ENCODE measurements around the gene TBL1X.

TBL1X gene

GRCh38 chrX:9609499-9609898 is 144.6 kb downstream of the TBL1X start:
- Histone ChIP-seq H3K36me3 (ENCODE audit: control insufficient read depth, insufficient read depth, low read length) (no peaks in the 10 kb centered on the region), H3K27ac (ENCODE audit: low read depth, low read length) (no peak overlapping the region), H3K27me3 (ENCODE audit: control insufficient read depth, insufficient read depth, low read length) (no peaks in the 10 kb centered on the region), H3K4me3 (ENCODE audit: low read length) (no peak overlapping the region), H3K9ac (ENCODE audit: low read length) (no peak overlapping the region), H3K4me1 (ENCODE audit: control insufficient read depth, insufficient read depth, low read length) (no peaks in the 10 kb centered on the region)

GRCh38 chrX:9609987-9610386 is 145.1 kb downstream of the TBL1X start:
- no peak overlapping the region for H3K4me3 ChIP-seq (ENCODE audit: low read length)
- no peaks in the 10 kb centered on the region for H3K4me1 ChIP-seq (ENCODE audit: control insufficient read depth, insufficient read depth, low read length)
- no peak overlapping the region for H3K27ac ChIP-seq (ENCODE audit: low read depth, low read length)
- no peaks in the 10 kb centered on the region for H3K36me3 ChIP-seq (ENCODE audit: control insufficient read depth, insufficient read depth, low read length)
- no peak overlapping the region for H3K9ac ChIP-seq (ENCODE audit: low read length)
- no peaks in the 10 kb centered on the region for H3K27me3 ChIP-seq (ENCODE audit: control insufficient read depth, insufficient read depth, low read length)

GRCh38 chrX:9610771-9611392 is 146.0 kb downstream of the TBL1X start:
- H3K27ac ChIP-seq (ENCODE audit: low read depth, low read length) = no peak overlapping the region
- H3K9ac ChIP-seq (ENCODE audit: low read length) = no peak overlapping the region
- H3K27me3 ChIP-seq (ENCODE audit: control insufficient read depth, insufficient read depth, low read length) = no peaks in the 10 kb centered on the region

GRCh38 chrX:9611436-9612145 is 146.7 kb downstream of the TBL1X start:
- H3K36me3 ChIP-seq (ENCODE audit: control insufficient read depth, insufficient read depth, low read length) = no peaks in the 10 kb centered on the region
- no peak overlapping the region for H3K9ac ChIP-seq (ENCODE audit: low read length)
- no peaks in the 10 kb centered on the region for H3K27me3 ChIP-seq (ENCODE audit: control insufficient read depth, insufficient read depth, low read length)
- no peaks in the 10 kb centered on the region for H3K4me1 ChIP-seq (ENCODE audit: control insufficient read depth, insufficient read depth, low read length)
- H3K4me3 ChIP-seq (ENCODE audit: low read length) = no peak overlapping the region
- no peak overlapping the region for H3K27ac ChIP-seq (ENCODE audit: low read depth, low read length)

More at GRCh38 chrX:9610771-9611392, 146.0 kb downstream of the TBL1X start:
- no peak overlapping the region for H3K4me3 ChIP-seq (ENCODE audit: low read length)
- H3K36me3 ChIP-seq (ENCODE audit: control insufficient read depth, insufficient read depth, low read length) = no peaks in the 10 kb centered on the region
- H3K4me1 ChIP-seq (ENCODE audit: control insufficient read depth, insufficient read depth, low read length) = no peaks in the 10 kb centered on the region

GRCh38 chrX:9612146-9612505 is 147.3 kb downstream of the TBL1X start:
- Histone ChIP-seq H3K27ac (ENCODE audit: low read depth, low read length) (no peak overlapping the region), H3K9ac (ENCODE audit: low read length) (no peak overlapping the region), H3K4me3 (ENCODE audit: low read length) (no peak overlapping the region), H3K27me3 (ENCODE audit: control insufficient read depth, insufficient read depth, low read length) (no peaks in the 10 kb centered on the region), H3K4me1 (ENCODE audit: control insufficient read depth, insufficient read depth, low read length) (no peaks in the 10 kb centered on the region), H3K36me3 (ENCODE audit: control insufficient read depth, insufficient read depth, low read length) (no peaks in the 10 kb centered on the region)

GRCh38 chrX:9614016-9614415 is 149.2 kb downstream of the TBL1X start:
- no peak overlapping the region for H3K4me3 ChIP-seq (ENCODE audit: low read length)
- H3K9ac ChIP-seq (ENCODE audit: low read length) = no peak overlapping the region
- no peaks in the 10 kb centered on the region for H3K36me3 ChIP-seq (ENCODE audit: control insufficient read depth, insufficient read depth, low read length)
- no peaks in the 10 kb centered on the region for H3K4me1 ChIP-seq (ENCODE audit: control insufficient read depth, insufficient read depth, low read length)
- no peaks in the 10 kb centered on the region for H3K27me3 ChIP-seq (ENCODE audit: control insufficient read depth, insufficient read depth, low read length)
- no peak overlapping the region for H3K27ac ChIP-seq (ENCODE audit: low read depth, low read length)

GRCh38 chrX:9619133-9619532 is 154.3 kb downstream of the TBL1X start:
- Histone ChIP-seq H3K9ac (ENCODE audit: low read length) (no peak overlapping the region), H3K27ac (ENCODE audit: low read depth, low read length) (no peak overlapping the region), H3K4me3 (ENCODE audit: low read length) (no peak overlapping the region), H3K4me1 (ENCODE audit: control insufficient read depth, insufficient read depth, low read length) (no peaks in the 10 kb centered on the region), H3K27me3 (ENCODE audit: control insufficient read depth, insufficient read depth, low read length) (no peaks in the 10 kb centered on the region), H3K36me3 (ENCODE audit: control insufficient read depth, insufficient read depth, low read length) (no peaks in the 10 kb centered on the region)

GRCh38 chrX:9619581-9619980 is 154.7 kb downstream of the TBL1X start:
- no peak overlapping the region for H3K27ac ChIP-seq (ENCODE audit: low read depth, low read length)
- no peak overlapping the region for H3K4me3 ChIP-seq (ENCODE audit: low read length)
- H3K4me1 ChIP-seq (ENCODE audit: control insufficient read depth, insufficient read depth, low read length) = no peaks in the 10 kb centered on the region
- H3K36me3 ChIP-seq (ENCODE audit: control insufficient read depth, insufficient read depth, low read length) = no peaks in the 10 kb centered on the region
- no peak overlapping the region for H3K9ac ChIP-seq (ENCODE audit: low read length)
- H3K27me3 ChIP-seq (ENCODE audit: control insufficient read depth, insufficient read depth, low read length) = no peaks in the 10 kb centered on the region

GRCh38 chrX:9622128-9622527 is 157.3 kb downstream of the TBL1X start:
- Histone ChIP-seq H3K9ac (ENCODE audit: low read length) (no peak overlapping the region), H3K36me3 (ENCODE audit: control insufficient read depth, insufficient read depth, low read length) (no peaks in the 10 kb centered on the region), H3K27me3 (ENCODE audit: control insufficient read depth, insufficient read depth, low read length) (no peaks in the 10 kb centered on the region), H3K4me3 (ENCODE audit: low read length) (no peak overlapping the region), H3K4me1 (ENCODE audit: control insufficient read depth, insufficient read depth, low read length) (no peaks in the 10 kb centered on the region), H3K27ac (ENCODE audit: low read depth, low read length) (no peak overlapping the region)

- Histone ChIP-seq H3K27ac (ENCODE audit: low read depth, low read length) (no peak overlapping the region), H3K9ac (ENCODE audit: low read length) (no peak overlapping the region), H3K4me3 (ENCODE audit: low read length) (no peak overlapping the region), H3K4me1 (ENCODE audit: control insufficient read depth, insufficient read depth, low read length) (no peaks in the 10 kb centered on the region), H3K27me3 (ENCODE audit: control insufficient read depth, insufficient read depth, low read length) (no peaks in the 10 kb centered on the region), H3K36me3 (ENCODE audit: control insufficient read depth, insufficient read depth, low read length) (no peaks in the 10 kb centered on the region)
Observed at GRCh38 chrX:9626379-9626778, 161.5 kb downstream of the TBL1X start.

GRCh38 chrX:9627922-9628321 is 163.1 kb downstream of the TBL1X start:
- Histone ChIP-seq H3K36me3 (ENCODE audit: control insufficient read depth, insufficient read depth, low read length) (no peaks in the 10 kb centered on the region), H3K27me3 (ENCODE audit: control insufficient read depth, insufficient read depth, low read length) (no peaks in the 10 kb centered on the region), H3K4me1 (ENCODE audit: control insufficient read depth, insufficient read depth, low read length) (no peaks in the 10 kb centered on the region), H3K27ac (ENCODE audit: low read depth, low read length) (no peak overlapping the region), H3K9ac (ENCODE audit: low read length) (no peak overlapping the region), H3K4me3 (ENCODE audit: low read length) (no peak overlapping the region)

- Histone ChIP-seq H3K4me1 (ENCODE audit: control insufficient read depth, insufficient read depth, low read length) (no peaks in the 10 kb centered on the region), H3K27me3 (ENCODE audit: control insufficient read depth, insufficient read depth, low read length) (no peaks in the 10 kb centered on the region), H3K36me3 (ENCODE audit: control insufficient read depth, insufficient read depth, low read length) (no peaks in the 10 kb centered on the region), H3K27ac (ENCODE audit: low read depth, low read length) (no peak overlapping the region), H3K9ac (ENCODE audit: low read length) (no peak overlapping the region), H3K4me3 (ENCODE audit: low read length) (no peak overlapping the region)
Observed at GRCh38 chrX:9628779-9629493, 164.1 kb downstream of the TBL1X start.

All from rectal smooth muscle tissue (tissue), 1 donor.